Body of pancreas (tissue), 4 donors: ENCODE measurements around the gene RASAL1. TPM values are rescaled to one million over a fixed set of nuclear protein-coding genes. Genes with fewer than 3 reads are reported as not detected.

Source experiments
- ATAC-seq: fragments of 150-250 bp; one replicate; pipeline ENCODE4 v1.9.1; 2016
- DNase-seq, 4 donors: peaks; one replicate each; pipeline ENCODE4 v3.0.0-alpha.2; 2019
- H3K27ac ChIP-seq, 4 donors: fragments of 200-600 bp; sonication (generic); 1 replicate in 3 of 4; 2 replicates in 1 of 4; pipeline versions ENCODE4 v1.5.1 to v1.6.1; 2016 to 2019; ENCODE audit warnings: mild to moderate bottlenecking in 1 of 4, mixed read lengths in 1 of 4, moderate library complexity in 1 of 4
- H3K27me3 ChIP-seq, 2 donors: fragments of 200-600 bp; sonication (generic); one replicate each; pipeline ENCODE4 v1.6.0; 2016; ENCODE audit warnings: mild to moderate bottlenecking in 1 of 2
- H3K36me3 ChIP-seq, 2 donors: fragments of 200-600 bp; sonication (generic); replicated peaks in 1 of 2; 2 replicates each; pipeline ENCODE4 v1.5.1; 2016; ENCODE audit warnings: low read depth in 2 of 2; ENCODE audit not compliant: insufficient read depth in 1 of 2
- H3K4me1 ChIP-seq: fragments of 200-600 bp; sonication (generic); one replicate; pipeline ENCODE4 v1.6.0; 2016
- H3K4me3 ChIP-seq, 2 donors: fragments of 200-600 bp; sonication (generic); 1 replicate in 1 of 2; 2 replicates in 1 of 2; pipeline ENCODE4 v1.5.1; 2016 to 2019
- H3K9me3 ChIP-seq, 3 donors: fragments of 200-600 bp; sonication (generic); 1 replicate in 2 of 3; 2 replicates in 1 of 3; pipeline ENCODE4 v1.5.1; 2016
- POLR2A ChIP-seq, 3 donors: fragments of 450-650 bp; IDR thresholded peaks; one replicate each; pipeline ENCODE4 v1.6.1; 2016; ENCODE audit warnings: antibody characterized with exemption in 3 of 3, mild to moderate bottlenecking in 2 of 3
- WGBS, 2 donors: methylation state at CpG; one replicate each; pipeline ENCODE4 v1.1.5; 2017; 5-methylcytosine and 5-hydroxymethylcytosine counted together
- intact Hi-C: fragments of 100-400 bp; cut with DNase I; formaldehyde crosslinking; loops from one replicate; pipeline ENCODE4 v1.15.1; 2023
- total RNA-seq, 2 donors: library from RNA; depleted of rRNA; stranded (reverse); fragments of >200 nt; gene quantifications; one replicate each; pipeline ENCODE4 v1.1.0, GENCODE V29; 2016
- TF ChIP-seq, protein P1 (sequence below), 7 experiments: fragments of 450-650 bp in 4 of 7; fragments of 200-600 bp in 3 of 7; sonication (generic) in 3 of 7; IDR thresholded peaks; one replicate each; pipeline ENCODE4 v1.5.1; 2016 to 2019; ENCODE audit warnings: antibody characterized with exemption in 7 of 7

The RASAL1 gene
- total RNA-seq, 2 donors from 2014 or later, result 0.66 to 2.1 TPM

DNA sequence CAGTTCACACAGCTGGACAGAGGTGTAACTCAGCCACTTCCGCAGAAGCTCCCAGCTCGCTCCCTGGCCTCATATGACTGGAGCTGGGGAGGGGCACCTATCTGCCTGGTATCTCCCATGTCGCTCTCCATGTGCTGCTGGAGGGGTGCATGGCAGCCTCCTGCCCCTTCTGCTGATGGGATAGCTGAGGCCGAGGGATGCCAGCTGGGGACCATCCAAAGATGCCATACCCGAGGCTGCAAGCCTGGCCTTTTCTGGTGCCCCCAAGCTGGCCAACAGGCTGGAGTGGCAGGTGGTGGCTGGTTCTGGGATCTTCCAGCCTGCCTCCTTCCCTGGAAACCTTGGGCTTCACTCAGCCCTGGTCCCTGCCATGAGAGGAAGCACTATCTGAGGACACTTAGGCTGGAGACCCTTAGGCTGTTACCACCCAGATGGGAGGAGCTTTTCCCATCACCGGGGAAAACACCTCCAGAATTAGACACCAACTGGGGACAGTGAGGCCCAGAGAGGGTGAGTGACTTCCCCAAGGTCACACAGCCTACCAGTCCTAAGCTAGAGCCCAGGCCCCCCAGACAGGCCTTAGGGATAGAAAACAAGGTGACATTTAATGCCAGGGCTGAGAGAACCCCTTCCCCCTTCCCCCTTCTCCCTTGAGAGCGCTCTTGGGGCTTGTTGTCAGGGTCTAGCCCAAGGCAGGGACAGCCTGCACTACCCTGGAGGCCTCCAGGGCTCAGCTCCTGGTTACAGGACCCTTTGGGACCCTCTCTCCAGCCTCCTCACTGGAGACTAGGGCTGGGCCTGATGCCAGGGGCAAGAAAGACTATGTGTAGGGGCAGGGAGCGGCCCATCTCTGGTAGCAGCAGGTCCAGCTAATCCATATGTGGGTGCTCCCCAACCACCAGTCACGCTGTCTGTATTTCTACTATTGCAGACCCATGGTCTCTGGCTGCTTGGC, 71.9 kb downstream of the RASAL1 start:
- TF ChIP-seq, protein P1, sequence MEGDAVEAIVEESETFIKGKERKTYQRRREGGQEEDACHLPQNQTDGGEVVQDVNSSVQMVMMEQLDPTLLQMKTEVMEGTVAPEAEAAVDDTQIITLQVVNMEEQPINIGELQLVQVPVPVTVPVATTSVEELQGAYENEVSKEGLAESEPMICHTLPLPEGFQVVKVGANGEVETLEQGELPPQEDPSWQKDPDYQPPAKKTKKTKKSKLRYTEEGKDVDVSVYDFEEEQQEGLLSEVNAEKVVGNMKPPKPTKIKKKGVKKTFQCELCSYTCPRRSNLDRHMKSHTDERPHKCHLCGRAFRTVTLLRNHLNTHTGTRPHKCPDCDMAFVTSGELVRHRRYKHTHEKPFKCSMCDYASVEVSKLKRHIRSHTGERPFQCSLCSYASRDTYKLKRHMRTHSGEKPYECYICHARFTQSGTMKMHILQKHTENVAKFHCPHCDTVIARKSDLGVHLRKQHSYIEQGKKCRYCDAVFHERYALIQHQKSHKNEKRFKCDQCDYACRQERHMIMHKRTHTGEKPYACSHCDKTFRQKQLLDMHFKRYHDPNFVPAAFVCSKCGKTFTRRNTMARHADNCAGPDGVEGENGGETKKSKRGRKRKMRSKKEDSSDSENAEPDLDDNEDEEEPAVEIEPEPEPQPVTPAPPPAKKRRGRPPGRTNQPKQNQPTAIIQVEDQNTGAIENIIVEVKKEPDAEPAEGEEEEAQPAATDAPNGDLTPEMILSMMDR (IDR thresholded peaks at IDR 0.05), result no peak
- TF ChIP-seq POLR2A (IDR thresholded peaks at IDR 0.05), result no peak
- intact Hi-C loops, result no loop called here
- H3K27me3 ChIP-seq, result no peaks in the 10 kb centered on the region

DNA sequence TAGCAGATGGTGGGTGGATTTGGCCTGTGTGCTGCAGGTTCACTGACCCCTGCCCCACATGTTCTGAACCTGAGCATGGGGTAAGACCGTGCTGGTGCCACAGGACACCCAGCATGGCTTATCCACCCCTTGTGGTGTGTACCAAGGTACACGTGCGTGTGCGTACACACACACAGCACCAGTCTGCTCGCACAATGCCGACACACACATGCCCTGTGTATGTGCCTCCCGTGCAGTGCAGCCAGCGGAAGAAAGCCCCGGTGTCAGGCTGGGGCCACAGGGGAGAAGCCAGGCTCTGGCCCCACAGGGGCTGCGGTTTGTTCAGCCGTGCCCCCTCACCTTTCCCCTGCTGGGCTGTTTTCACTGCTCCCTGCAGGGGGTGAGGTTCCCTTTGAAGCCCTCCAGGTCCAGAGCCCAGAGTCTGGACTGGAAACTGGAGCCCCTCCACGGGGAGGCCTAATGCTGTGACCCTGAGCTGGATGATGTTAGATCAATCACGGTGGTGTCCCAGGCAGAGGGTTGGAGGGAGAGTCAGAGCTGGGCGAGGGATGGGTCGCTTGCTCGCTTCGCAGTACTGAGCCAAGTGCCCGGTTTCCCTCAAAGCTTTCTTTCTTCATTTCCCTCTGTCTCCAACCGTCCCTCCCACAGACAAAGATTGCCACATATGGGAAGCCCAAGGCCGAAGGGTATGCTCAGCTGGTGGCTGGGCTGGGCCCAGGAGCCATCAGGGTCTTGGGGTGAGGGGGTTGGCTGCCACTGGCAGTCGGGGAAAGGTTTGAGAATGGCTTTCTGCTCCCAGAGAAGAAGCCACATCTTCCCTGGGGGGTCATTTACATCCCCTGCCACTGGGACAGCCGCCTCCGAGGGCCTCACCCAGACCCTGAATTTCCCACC, 72.8 kb downstream of the RASAL1 start:
- peaks cover 9% of the 10 kb centered on the region for H3K4me1 ChIP-seq
- ATAC-seq, result no peak
- H3K27me3 ChIP-seq, result no peaks in the 10 kb centered on the region
- intact Hi-C loops, result no loop called here
- no peak overlapping the region for H3K4me3 ChIP-seq
- H3K36me3 ChIP-seq, result no peaks in the 10 kb centered on the region
- no peak for TF ChIP-seq POLR2A (IDR thresholded peaks at IDR 0.05)
- TF ChIP-seq, protein P1 (IDR thresholded peaks at IDR 0.05), result no peak
- DNase-seq, result no peak
- no peak overlapping the region for H3K27ac ChIP-seq
- 60 to 79% methylated on average over 8 to 23 of the region's 23 CpGs for WGBS, 2 donors
- no peaks in the 10 kb centered on the region for H3K9me3 ChIP-seq

More for the DNA sequence above, 71.9 kb downstream of the RASAL1 start:
- ATAC-seq (no peak), DNase-seq (no peak)
- no peaks in the 10 kb centered on the region for H3K9me3 ChIP-seq
- H3K27ac ChIP-seq, result no peak overlapping the region
- no peak overlapping the region for H3K4me3 ChIP-seq
- 80 to 87% methylated on average over 5 to 9 of the region's 9 CpGs for WGBS, 2 donors
- H3K4me1 ChIP-seq, result peaks cover 7% of the 10 kb centered on the region
- no peaks in the 10 kb centered on the region for H3K36me3 ChIP-seq

DNA sequence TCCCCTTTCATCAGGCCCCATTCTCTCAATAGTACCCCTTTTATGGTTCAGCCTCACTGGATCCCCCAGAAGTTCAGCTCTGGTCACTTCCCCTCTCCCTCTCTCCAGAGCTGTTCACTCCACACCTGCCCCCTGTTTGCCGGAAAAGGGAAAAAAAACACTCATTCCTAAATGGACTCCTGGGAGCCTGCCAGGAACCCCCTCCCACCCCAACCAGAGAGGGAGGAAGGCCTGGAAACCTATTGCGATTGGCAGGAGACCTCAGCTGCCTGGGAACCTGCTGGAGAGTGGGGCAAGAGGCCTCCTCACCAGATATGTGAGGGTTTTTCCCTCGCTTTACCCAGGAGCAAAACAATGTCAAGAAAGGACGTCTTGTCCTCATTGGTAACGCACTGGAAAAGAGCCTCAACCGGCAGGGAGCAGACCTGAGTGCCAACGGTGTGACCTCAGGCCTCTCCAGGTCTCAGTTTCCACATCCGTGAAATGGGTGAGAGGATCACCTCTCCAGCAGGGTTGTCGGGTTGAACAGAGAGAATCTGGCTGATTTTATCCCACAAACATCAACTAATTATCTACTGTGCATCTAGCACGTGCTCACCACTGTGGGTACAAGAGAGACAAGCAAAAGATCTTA, 74.4 kb downstream of the RASAL1 start:
- peaks cover 18% of the 10 kb centered on the region for H3K4me1 ChIP-seq
- no peaks in the 10 kb centered on the region for H3K9me3 ChIP-seq
- DNase-seq, result no peak
- no peak for TF ChIP-seq POLR2A (IDR thresholded peaks at IDR 0.05)
- TF ChIP-seq, protein P1 (IDR thresholded peaks at IDR 0.05), result no peak
- WGBS, 2 donors, result 64 to 73% methylated on average over 10 of the region's 10 CpGs
- H3K4me3 ChIP-seq, result no peak overlapping the region
- H3K36me3 ChIP-seq, result no peaks in the 10 kb centered on the region
- H3K27ac ChIP-seq, result no peak overlapping the region
- H3K27me3 ChIP-seq, result peaks cover 0 to 6% of the 10 kb centered on the region in 2 donors
- intact Hi-C loops, result no loop called here
- no peak for ATAC-seq

- H3K9me3 ChIP-seq, result no peaks in the 10 kb centered on the region
- H3K27me3 ChIP-seq, result peaks cover 0 to 7% of the 10 kb centered on the region in 2 donors
- ATAC-seq (no peak), DNase-seq (no peak)
- H3K27ac ChIP-seq, result no peak overlapping the region
- whole genome bisulfite sequencing, 2 donors, result 85 to 94% methylated on average over 7 of the region's 7 CpGs
- H3K36me3 ChIP-seq, result no peaks in the 10 kb centered on the region
- intact Hi-C loops, result no loop called here
- TF ChIP-seq POLR2A (IDR thresholded peaks at IDR 0.05), result no peak
- TF ChIP-seq, protein P1 (IDR thresholded peaks at IDR 0.05), result no peak
- H3K4me3 ChIP-seq, result no peak overlapping the region
- H3K4me1 ChIP-seq, result peaks cover 19% of the 10 kb centered on the region
These were observed 75.1 kb downstream of the RASAL1 start for GRCh38 chr12:113060336-113060960.
